Right ventricle myocardium superior (tissue), 1 donor: Measurements from ENCODE around the gene ACE. TPM values are rescaled to one million over a fixed set of nuclear protein-coding genes. Genes with fewer than 3 reads are reported as not detected.
"Not testable (repeated sequence)": the region's sequence is repeated elsewhere in the genome, so short reads cannot be mapped to it uniquely, and the experiment has no call there.

ENCODE experiments used
- ATAC-seq: fragments of 200-7000 bp; cut with Tn5 transposase; one replicate; pipeline ENCODE4 v1.9.1; 2020; ENCODE audit warnings: mild to moderate bottlenecking; ENCODE audit not compliant: poor library complexity
- DNase-seq: peaks from one replicate; pipeline ENCODE4 v3.0.0-alpha.2; 2020
- intact Hi-C: fragments of 100-400 bp; cut with DNase I; formaldehyde crosslinking; loops from one replicate; pipeline ENCODE4 v1.11.2; 2022
- total RNA-seq: library from RNA; stranded (reverse); fragmentation: NEBNext Ultra II Directional; extraction: Animal tissue kit (Norgen Biotek cat#: 25700); gene quantifications from one replicate; pipeline ENCODE4 v1.2.1, GENCODE V29; 2021
- donor health status: DM: no; HTN: yes; CAD: no; lungs with severe emphysema.

ACE gene
- total RNA-seq, 1 donor from 2014 or later: 5.4 TPM

- intact Hi-C loops: no loop called here
- no peak for ATAC-seq
- no peak for DNase-seq
Observed at GRCh38 chr17:63460018-63460417, 16.8 kb upstream of the ACE start.

- no peak for ATAC-seq
- intact Hi-C loops: no loop called here
- no peak for DNase-seq
Observed at GRCh38 chr17:63463771-63464170, 13.1 kb upstream of the ACE start.

GRCh38 chr17:63464691-63465236 lies 12.1 kb upstream of the ACE start:
- no peak for ATAC-seq
- intact Hi-C loops: no loop called here
- DNase-seq: no peak

DNA sequence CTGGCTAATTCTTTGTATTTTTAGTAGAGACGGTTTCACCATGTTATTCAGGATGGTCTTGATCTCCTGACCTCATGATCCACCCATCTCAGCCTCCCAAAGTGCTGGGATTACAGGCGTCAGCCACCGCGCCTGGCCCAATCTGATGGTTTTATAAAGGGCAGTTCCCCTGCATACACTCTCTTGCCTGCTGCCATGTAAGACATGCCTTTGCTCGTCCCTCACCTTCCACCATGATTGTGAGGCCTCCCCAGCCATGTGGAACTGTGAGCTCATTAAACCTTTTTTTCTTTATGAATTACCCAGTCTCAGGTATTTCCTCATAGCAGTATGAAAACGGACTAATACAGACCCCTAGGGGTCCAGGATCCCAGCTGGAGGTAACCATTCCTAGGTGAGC lies 8.8 kb upstream of the ACE start:
- intact Hi-C loops, ATAC-seq, DNase-seq: not testable (repeated sequence)

GRCh38 chr17:63474174-63474573 lies 2.7 kb upstream of the ACE start:
- intact Hi-C loops: no loop called here
- ATAC-seq (peak; percentile 51), DNase-seq (no peak)

GRCh38 chr17:63474586-63475460 lies 2.0 kb upstream of the ACE start:
- no peak for DNase-seq
- no peak for ATAC-seq

DNA sequence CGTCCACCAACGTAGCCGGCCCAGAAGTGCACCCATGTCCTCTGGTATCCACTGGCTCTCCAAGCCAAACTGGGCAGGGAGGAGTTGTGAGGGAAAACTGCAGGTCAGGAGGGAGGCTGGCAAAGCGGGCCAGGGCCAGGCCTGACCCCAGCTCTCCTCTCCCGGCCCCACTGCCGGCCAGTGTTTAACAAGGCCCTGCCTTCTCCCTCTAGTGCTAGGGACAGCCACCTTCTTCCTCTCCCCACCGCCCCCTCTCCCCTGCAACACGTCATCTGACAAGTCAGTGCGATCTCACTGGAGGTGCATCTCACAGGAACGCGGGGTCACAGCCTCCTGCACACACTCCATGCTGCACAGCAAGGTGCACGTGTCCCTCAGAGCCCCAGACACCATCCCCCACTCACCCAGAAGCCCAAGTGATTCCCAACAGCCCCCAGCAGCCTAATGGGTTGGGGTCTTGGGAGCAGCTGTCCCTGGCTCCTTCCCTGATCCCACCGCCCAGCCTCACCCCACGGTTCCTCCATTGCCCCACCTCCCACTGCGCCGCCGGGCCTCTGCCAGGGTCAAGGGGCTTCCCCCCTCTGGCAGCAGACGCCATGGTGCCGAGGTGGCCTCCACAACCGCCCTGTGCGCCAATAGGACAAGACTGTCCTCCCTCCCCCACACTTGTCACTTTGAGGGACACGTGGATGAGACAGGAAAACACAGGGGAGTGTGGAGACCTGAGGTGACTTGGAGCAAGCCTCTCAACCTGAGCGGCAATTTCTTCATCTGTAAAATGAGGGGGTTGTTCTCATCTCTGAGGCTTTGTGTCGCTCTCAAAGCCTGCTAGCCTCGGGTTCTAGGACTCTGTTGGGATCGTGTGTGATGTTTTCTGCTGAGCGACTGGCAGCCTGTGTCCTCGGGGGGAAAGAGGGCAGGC lies 1.1 kb upstream of the ACE start:
- intact Hi-C loops: no loop called here
- DNase-seq (no peak), ATAC-seq (no peak)

More at GRCh38 chr17:63474586-63475460, 2.0 kb upstream of the ACE start:
- intact Hi-C loops: no loop called here

- DNase-seq (no peak), ATAC-seq (peak; percentile 7)
- intact Hi-C loops: no loop called here
Observed at GRCh38 chr17:63476459-63476853, 405 bp upstream of the ACE start.

- intact Hi-C loops: loop anchor here (2.0 kb wide), 1 partner anchor 53 kb away; no protein-coding TSS in a partner anchor
- peak; percentile 4 for ATAC-seq
- no peak for DNase-seq
Observed at GRCh38 chr17:63477480-63478440, 899 bp downstream of the ACE start.

GRCh38 chr17:63478814-63479494 lies 2.1 kb downstream of the ACE start:
- DNase-seq: peak; percentile 84
- intact Hi-C loops: loop anchor here (2.0 kb wide), 1 partner anchor 54 kb away; no protein-coding TSS in a partner anchor
- peak; percentile 87 for ATAC-seq

DNA sequence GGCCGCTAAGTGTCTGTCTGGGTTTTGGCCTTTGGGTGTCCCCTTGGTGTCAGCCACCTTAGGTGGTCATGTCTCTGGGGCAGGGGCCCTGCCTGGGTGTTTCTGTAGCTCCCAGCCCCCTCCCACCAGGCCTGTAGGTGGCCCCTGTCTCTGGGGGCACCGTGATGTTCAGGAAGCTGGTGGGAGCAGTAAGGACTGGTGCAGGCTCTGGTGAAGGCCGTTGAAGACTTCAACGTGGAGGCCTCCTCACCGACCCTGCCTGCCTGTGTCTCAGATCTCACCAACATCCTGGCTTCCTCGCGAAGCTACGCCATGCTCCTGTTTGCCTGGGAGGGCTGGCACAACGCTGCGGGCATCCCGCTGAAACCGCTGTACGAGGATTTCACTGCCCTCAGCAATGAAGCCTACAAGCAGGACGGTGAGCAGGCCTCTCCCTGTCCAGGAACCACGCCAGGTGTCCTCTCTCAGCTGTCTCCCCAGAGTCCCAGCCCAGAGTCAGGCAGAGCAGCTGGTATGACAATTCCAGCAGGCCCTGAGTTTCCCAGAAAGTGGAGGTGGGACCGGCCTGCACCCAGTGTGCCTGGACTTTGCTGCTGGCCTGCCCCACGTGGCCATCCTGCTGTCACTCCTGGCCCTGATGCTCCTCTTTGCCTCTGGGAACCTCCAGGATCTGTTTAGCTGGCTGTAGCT lies 2.8 kb downstream of the ACE start:
- ATAC-seq: no peak
- DNase-seq: no peak
- intact Hi-C loops: loop anchor here (2.0 kb wide), 1 partner anchor 55 kb away; no protein-coding TSS in a partner anchor

DNA sequence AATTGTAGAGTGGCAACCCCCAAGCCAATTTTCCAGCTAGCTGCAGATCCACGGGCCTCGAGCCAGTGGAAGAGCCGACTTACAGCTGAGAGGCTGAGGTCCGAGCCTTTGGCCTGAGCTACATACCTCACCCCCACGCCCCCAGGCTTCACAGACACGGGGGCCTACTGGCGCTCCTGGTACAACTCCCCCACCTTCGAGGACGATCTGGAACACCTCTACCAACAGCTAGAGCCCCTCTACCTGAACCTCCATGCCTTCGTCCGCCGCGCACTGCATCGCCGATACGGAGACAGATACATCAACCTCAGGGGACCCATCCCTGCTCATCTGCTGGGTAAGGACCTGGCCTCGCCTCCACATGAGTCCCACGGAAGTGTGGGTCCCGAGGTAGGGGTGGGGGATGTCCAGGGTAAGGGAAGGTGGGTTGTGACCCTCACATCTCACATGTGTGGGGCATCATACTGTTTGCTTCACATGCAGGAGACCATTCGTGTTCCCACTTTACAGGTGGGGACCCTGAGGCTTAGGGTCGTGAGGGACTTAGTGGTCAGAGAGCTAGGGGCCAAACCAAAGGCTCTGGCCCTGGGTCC lies 3.4 kb downstream of the ACE start:
- DNase-seq (no peak), ATAC-seq (no peak)
- intact Hi-C loops: no loop called here

- DNase-seq (no peak), ATAC-seq (no peak)
- intact Hi-C loops: no loop called here
Observed at GRCh38 chr17:63480826-63481487, 4.1 kb downstream of the ACE start.

DNA sequence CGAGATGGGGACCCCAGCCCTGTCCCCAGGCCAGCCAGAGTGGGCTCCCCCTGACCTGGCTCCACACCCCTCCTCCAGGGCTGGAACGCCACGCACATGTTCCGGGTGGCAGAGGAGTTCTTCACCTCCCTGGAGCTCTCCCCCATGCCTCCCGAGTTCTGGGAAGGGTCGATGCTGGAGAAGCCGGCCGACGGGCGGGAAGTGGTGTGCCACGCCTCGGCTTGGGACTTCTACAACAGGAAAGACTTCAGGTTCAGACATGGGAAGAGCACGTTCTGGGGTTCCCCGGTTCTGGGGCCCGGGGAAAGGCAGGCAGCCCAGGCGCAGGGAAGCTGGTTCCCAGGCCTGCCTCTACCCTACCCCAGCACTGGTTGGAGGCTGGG lies 4.6 kb downstream of the ACE start:
- ATAC-seq (no peak), DNase-seq (no peak)
- intact Hi-C loops: no loop called here

GRCh38 chr17:63482509-63482908 lies 5.6 kb downstream of the ACE start:
- DNase-seq (no peak), ATAC-seq (no peak)
- intact Hi-C loops: no loop called here

DNA sequence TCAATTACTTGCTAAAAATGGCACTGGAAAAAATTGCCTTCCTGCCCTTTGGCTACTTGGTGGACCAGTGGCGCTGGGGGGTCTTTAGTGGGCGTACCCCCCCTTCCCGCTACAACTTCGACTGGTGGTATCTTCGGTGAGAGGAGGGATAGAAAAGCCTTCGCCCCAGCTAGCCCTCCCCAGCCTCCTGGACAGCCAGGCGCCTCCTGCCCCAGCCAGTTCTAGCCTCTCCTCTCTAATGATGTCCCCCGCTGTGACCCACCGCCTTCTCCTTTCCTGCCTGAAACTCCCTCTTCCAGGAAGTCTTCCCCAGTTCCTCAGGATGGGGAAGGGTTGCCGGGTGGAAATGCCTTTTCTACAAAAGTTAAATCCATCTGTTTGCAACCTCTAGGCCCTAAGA lies 6.2 kb downstream of the ACE start:
- no peak for DNase-seq
- ATAC-seq: no peak
- intact Hi-C loops: no loop called here
